NCI-H2171 treated with DMSO at 0.1 percent for 48 hours (cell line): ENCODE data around the gene CLEC20A.

ENCODE experiments used
- DNase-seq: peaks from one replicate; lab custom pipeline; 2025; lab: John Stamatoyannopoulos, UW

CLEC20A gene

DNA sequence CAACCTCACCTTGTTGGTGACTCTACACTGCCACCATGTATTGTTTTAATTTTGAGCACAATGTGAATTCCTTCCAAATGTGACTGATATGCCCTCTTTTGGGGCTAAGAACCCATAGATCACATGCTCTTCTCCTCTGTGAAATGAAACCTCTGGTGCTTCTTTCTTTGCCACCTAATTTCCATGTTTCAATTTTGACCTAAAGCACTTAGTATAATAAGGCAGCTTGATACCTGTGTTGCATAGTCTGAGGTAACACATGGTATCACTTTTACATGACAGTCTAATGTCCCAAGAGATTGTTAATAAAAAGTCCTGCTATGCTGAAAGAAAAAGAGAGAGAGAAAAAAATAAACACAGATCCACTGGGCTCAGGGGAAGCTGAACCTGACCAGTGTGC lies 24.2 kb downstream of the CLEC20A start:
- DNase-seq, result no peak

DNA sequence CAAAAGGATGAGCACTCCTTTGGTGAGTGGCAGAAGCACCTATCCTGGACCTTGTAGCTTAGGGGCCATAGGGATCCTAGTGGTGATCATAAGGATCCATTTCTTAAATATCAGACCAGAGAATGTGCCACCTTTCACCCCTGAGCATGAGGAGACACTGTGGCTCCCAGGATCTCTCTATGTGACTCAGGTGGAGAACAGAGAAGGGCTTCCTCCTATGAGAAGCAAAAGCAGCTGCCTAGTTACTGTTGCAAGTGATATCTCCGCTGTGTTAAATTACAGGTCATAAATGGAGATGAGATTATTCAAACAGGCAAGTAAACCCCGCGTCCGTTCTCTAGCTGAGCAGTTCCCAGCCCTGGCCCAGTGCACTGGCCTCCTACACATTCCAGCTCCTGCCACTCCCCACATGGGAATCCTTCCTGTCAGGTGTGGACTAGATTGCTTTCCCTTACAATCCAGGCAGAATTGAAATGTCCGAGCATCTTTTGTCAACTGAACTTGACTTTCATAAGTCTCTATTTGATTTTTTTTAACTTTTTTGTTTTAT lies 26.3 kb downstream of the CLEC20A start:
- DNase-seq, result no peak

DNA sequence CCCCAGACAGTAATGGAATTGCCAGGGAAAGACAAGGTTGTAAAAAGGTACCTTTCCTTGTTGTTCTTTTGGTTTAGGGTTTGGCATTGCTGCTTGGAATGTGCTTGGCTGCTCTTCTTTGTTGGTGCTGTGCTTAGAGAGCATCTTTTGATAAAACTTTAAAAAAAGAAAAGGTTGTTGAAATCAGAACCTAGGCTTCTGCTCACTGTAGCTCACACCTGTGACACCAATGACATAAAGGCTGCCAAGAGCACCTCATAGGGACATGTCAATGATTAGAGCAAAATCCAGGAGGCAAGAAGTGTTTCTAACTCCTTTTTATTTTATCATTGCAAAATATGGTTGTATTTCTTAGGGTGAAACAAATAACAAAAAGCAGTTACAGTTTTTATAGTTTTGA lies 28.9 kb downstream of the CLEC20A start:
- no peak for DNase-seq

DNA sequence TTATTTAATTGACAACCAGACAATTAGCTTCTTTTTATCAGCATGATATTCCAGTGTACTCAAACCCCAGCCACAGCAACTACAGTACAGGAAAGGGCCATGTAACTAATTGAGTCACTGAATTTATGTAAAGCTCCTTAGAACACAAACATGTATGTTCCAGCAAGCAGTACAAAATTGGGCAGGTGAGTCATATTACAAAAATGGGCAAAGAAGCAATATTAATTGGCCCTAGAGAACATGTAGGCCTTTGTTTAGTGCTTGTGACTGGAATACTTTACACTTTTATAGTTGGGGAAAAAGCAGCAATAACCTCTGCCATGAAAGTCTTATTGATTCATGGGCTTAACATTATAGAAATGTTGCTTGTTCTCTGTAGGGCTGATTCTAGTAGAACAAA lies 31.8 kb downstream of the CLEC20A start:
- DNase-seq, result no peak

DNA sequence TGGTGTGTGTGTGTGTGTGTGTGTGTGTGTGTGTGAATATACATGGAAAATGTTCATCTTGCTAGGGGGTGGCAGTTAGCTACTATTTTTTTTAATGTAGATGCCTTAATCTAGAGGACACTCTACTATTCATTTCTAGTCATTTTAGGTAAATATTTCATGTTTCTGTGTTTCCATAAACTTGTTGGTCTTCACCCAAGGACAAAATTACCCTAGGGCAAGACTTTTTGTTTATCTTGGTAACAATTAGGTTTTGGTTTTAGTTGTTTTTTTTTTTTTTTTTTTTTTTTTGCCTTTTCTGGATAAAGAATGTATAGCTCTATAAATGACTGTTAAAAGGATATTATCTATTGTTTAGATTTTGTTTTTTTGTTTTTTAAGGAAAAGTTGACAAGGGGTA lies 32.2 kb downstream of the CLEC20A start:
- DNase-seq, result no peak

DNA sequence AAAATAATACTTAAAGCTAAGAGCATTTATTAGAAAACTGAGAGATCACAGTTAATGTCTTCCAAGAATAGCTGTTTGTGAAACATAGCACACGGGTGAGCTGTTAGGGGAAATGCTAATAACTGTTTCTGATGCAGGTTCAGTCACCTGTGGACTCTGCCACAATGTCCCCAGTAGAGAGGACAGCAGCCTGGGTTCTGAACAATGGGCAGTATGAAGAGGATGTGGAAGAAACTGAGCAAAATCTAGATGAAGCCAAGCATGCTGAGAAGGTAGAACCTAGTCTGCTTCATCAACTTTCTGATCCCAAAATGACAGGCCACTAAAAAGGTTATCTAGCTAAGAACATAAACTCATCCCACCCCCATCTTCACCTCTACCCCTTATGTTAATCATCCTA lies 32.6 kb downstream of the CLEC20A start:
- no peak for DNase-seq

DNA sequence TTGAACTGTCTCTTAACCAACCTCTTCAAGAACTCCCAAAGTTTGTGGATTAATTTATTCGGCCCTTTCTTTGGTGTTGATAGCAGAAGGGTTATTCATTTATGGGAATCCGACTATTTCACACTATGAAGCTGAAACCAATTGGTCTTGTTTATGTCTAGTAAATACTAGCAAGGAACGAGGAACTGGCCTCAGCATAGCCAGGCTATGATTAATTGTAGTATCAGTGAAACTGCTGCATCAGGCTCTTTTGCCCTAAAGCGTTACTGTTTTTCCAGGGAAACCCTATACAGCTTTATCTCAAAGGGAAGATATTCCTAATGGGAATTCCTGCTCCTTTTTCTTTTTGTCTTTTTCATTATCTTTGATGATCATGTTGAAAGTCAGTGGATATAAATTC lies 35.1 kb downstream of the CLEC20A start:
- no peak for DNase-seq

DNA sequence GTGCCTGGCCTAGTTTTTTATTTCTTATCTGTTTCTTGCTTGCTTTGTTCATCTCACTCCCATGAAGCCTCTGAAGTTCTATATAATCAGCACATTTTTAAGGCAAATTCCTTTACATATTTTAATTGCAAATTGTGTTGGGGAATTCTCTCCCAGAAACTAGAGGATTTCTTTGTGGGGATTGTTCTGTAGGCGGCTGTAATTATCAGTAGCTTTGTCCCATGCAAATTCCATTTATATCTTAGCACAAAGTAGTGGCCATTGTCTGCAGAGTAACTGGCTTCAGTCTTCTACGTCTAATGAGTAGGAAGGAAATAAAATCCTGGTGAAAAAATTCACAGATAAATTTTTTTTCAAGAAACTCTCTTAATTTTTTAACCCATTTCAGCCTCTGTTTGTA lies 35.7 kb downstream of the CLEC20A start:
- no peak for DNase-seq

DNA sequence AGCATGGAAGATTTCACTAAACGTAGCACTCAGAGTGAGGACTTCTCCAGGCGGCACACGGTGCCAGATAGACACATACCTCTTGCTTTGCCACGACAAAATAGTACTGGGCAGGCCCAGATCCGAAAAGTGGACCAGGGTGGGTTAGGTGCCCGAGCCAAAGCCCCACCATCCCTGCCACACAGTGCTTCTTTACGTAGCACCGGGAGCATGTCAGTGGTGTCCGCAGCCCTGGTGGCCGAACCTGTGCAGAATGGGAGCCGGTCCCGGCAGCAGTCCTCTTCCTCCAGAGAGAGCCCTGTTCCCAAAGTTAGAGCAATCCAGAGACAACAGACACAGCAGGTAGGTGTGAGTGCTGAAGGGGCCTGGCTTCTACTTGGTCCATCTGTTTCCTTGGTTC lies 38.6 kb downstream of the CLEC20A start:
- DNase-seq, result no peak

DNA sequence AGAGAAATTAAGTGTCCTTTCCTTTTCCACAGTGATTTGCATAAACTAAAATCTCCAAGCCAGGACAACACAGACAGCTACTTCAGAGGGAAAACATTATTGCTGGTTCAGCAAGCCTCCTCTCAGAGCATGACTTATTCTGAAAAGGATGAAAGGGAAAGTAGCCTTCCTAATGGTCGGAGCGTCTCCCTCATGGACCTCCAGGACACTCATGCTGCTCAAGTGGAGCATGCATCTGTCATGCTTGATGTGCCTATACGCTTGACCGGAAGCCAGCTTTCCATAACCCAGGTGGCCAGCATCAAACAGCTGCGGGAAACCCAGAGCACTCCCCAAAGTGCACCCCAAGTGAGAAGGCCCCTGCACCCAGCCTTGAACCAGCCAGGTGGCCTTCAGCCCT lies 39.1 kb downstream of the CLEC20A start:
- DNase-seq, result no peak

DNA sequence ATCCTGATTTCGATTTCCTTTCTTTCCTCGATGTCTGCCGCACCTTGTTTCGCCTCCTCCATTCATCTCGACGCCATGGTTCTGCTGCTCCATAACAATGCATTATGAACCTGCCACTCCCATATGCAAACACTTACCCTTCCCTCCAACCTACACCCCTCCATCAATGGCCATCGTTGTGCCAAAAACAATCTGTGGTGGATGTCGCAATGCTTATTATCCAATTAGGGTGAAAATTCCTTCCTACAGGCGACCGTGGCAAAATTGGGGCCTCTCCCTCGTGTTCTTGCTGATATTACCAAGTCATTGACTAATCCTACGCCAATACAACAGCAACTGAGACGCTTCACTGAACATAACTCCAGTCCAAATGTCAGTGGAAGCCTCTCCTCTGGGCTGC lies 40.3 kb downstream of the CLEC20A start:
- no peak for DNase-seq

DNA sequence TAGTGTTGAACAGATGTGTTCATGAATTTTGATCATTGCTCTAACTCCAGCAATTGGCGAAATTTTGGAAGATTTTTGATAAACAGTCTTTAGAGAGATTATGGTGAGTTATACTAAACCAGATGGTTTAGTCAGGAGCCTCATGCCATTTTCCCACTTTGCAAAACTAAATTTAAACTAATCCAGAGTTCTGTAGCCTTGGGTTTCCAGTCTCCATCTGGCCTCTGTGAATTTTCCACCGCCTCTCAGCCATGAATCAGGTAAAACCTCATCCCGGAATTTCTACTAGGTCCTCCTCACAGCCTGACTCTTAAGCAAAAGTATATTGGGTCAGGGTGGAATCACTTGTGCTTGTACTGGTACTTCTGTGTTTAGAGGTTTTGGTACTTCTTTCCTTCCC lies 44.8 kb downstream of the CLEC20A start:
- DNase-seq, result no peak

DNA sequence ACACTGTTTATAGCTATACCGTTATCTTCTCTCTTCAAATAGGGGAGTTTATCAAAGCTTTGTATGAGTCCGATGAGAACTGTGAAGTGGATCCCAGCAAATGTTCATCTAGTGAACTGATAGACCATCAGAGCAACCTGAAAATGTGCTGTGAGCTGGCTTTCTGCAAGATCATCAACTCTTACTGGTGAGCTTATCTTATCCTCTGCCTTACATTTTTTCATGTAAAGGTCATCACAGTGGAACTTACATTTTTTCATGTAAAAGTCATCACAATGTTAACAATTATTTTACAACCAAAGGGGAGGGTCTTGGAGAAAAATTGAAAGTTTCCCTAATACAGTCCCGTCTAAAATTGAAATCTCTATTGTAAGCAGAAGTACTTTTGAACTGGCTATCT lies 45.2 kb downstream of the CLEC20A start:
- DNase-seq, result no peak

DNA sequence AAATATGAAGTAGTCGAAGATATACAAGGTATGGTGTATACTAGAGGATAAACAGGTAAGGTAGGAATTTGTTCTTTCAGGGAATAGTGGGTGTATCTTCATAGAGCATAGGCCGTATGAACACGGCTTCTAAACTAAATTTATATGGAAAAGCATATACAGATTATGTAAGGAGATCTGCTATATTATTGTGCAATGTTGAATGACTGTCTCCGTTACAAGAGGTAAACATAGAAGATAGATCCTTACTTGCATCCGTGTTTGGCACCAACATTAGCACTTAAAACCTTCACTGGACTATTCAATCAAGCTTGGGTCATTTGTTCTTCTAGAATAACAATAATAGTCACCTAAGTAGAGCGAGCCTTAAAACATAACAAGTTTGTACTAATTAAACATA lies 45.9 kb downstream of the CLEC20A start:
- no peak for DNase-seq

DNA sequence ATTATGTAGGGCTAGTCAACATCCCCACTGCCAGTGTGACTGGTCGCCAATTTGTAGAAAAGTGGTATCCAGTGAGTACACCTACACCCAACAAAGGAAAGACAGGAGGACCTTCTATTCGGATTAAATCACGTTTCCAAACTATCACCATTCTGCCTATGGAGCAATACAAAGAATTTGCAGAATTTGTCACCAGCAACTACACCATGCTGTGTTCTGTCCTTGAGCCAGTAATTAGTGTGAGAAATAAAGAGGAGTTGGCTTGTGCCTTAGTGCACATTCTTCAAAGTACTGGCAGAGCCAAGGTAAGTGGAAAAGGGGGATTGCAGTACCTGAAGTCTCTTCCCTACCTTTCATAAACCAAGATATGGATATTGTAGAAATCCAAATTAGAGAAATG lies 53.8 kb downstream of the CLEC20A start:
- DNase-seq, result no peak

DNA sequence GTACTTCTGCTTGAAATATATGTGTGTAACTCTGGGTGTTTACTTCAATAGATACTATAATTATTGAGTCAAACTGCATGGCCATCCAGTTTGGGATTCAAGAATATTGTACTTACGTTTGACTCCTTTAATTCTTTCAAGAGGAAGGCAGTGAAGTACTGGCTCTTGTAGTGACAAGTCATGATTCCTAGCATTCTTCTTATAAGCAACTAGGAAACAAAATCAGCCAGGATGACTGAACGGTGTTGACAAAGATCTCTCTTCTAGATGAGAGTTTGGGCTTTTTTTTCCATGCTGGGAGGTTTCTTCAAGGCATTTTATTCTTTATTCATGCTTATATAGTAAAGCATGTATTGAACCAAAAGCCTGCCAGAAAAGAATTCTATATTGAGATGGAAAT lies 58.3 kb downstream of the CLEC20A start:
- no peak for DNase-seq

DNA sequence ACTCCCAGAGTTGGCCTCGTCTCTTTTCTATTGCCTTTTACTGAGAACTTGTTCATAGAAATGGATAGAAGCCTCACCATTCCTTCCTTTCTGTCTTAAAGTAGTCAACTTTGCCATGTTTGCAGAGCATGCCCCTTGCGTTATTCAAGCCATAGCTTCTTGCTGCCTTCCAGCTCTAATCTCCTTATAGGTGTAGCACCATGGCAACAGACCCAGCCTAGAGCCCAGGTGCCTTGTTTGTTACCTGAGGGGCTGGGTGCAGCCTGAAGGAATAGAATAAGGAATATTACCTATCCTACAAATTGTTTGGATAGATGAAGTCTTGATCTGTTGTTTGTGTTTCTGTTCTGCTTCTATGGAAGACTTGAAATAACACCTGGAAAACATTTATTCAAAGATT lies 59.9 kb downstream of the CLEC20A start:
- DNase-seq, result no peak

DNA sequence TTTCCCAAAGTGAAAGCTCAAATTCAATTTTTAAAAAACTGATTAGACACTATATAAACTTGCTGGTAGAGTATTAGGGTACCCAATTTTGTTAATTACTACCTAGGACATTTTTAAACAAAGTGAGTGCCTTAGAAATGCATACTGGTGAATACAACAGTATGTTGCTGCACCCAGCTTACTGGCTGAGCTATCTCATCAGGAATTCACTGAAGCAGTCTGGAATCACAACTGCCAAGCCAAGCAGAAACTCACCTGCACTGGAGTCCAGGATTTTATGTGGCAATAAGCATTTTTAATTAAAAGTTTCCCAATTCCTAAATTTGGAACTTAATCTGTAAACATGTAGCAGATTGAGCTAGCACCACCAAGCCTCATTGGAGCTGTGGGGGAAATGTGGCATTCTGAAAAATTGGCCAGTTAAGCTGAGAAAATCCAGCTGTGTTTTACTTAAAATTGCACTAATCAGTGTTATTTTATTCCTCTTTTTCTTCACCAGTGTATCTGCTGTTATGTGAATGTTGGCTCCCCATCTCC lies 61.8 kb downstream of the CLEC20A start:
- no peak for DNase-seq

DNA sequence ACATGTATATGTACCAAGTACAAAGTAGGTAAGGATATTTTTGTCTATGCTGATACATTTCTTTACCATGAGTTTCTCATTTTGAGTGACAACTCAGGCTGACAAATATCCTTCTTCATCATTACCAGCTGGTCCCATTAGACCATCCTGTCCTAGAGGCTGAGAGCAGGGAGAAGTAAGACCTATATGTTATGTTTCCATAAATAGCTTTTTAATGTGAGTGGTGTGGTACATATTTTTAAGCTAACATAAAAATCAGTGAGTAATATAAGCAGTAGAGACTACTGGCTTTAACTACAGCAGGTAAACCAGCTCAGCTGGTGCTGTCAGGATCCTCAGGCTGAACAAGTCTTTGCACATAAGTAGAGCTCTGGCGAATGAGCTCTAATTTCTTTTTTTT lies 62.4 kb downstream of the CLEC20A start:
- no peak for DNase-seq
